ENCODE results near the gene EPPIN. TPM values are rescaled to one million over a fixed set of nuclear protein-coding genes. Genes with fewer than 3 reads are reported as not detected.

EPPIN gene
- total RNA-seq (ENCODE audit: unreplicated experiment) = not detected
- long read RNA-seq = 0 reads

- Mint-ChIP-seq H3K9me3 (ENCODE audit: unreplicated experiment) (peaks cover 2% of the 10 kb centered on the region), H3K27me3 (ENCODE audit: unreplicated experiment) (no peaks in the 10 kb centered on the region), H3K36me3 (ENCODE audit: unreplicated experiment) (no peaks in the 10 kb centered on the region), H3K27ac (ENCODE audit: unreplicated experiment) (no peak within 1 kb of the TSS), H3K4me3 (ENCODE audit: unreplicated experiment) (no peak within 1 kb of the TSS), H3K4me1 (ENCODE audit: low read depth, unreplicated experiment) (no peaks in the 10 kb centered on the region)
- TF ChIP-seq CTCF (IDR thresholded peaks at IDR 0.05; ENCODE audit: partially characterized antibody, unreplicated experiment) = no peak
- DNase-seq = no peak
These were observed at the start of gene EPPIN for GRCh38 chr20:45547206-45547770. TSS of gene EPPIN (minus strand) at chr20:45547401. CDS start at chr20:45547357, 44 bp downstream.

GRCh38 chr20:45595235-45595634 lies 48.0 kb upstream of the EPPIN start:
- peaks cover 2% of the 10 kb centered on the region for H3K27me3 Mint-ChIP-seq (ENCODE audit: unreplicated experiment)
- no peaks in the 10 kb centered on the region for H3K4me1 Mint-ChIP-seq (ENCODE audit: low read depth, unreplicated experiment)
- no peak overlapping the region for H3K27ac Mint-ChIP-seq (ENCODE audit: unreplicated experiment)
- no peak for TF ChIP-seq CTCF (IDR thresholded peaks at IDR 0.05; ENCODE audit: partially characterized antibody, unreplicated experiment)
- no peak for DNase-seq
- H3K9me3 Mint-ChIP-seq (ENCODE audit: unreplicated experiment) = no peaks in the 10 kb centered on the region
- no peak overlapping the region for H3K4me3 Mint-ChIP-seq (ENCODE audit: unreplicated experiment)
- H3K36me3 Mint-ChIP-seq (ENCODE audit: unreplicated experiment) = no peaks in the 10 kb centered on the region

GRCh38 chr20:45593498-45593897 lies 46.3 kb upstream of the EPPIN start:
- Mint-ChIP-seq H3K27me3 (ENCODE audit: unreplicated experiment) (peaks cover 2% of the 10 kb centered on the region), H3K9me3 (ENCODE audit: unreplicated experiment) (no peaks in the 10 kb centered on the region), H3K27ac (ENCODE audit: unreplicated experiment) (no peak overlapping the region), H3K36me3 (ENCODE audit: unreplicated experiment) (no peaks in the 10 kb centered on the region), H3K4me1 (ENCODE audit: low read depth, unreplicated experiment) (no peaks in the 10 kb centered on the region), H3K4me3 (ENCODE audit: unreplicated experiment) (no peak overlapping the region)
- DNase-seq = no peak
- no peak for TF ChIP-seq CTCF (IDR thresholded peaks at IDR 0.05; ENCODE audit: partially characterized antibody, unreplicated experiment)

DNA sequence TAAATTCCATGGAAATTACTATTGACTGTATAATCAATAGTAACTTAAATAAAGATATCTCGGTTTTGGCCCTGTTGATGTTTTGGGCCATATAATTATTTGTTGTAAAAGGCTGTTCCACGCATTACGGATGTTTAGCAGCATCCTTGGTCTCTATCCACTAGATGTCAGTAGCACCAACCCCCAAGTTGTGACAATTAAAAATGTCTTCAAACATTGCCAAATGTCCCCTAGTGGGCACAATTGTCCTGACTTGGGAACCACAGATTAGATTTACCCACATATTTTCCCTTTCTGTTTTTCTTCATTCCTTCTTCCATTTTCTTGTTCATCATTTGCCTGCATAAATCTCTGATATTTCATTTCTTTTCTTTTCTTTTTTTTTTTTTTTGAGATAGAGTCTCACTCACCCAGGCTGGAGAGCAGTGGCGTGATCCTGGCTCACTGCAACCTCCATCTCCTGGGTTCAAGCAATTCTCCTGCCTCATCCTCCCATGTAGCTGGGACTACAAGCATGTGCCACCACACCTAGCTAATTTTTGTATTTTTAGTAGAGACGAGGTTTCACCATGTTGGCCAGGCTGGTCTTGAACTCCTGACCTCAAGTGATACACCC lies 45.5 kb upstream of the EPPIN start:
- H3K4me3 Mint-ChIP-seq (ENCODE audit: unreplicated experiment) = no peak overlapping the region
- peak; percentile 59 for TF ChIP-seq CTCF (IDR thresholded peaks at IDR 0.05; ENCODE audit: partially characterized antibody, unreplicated experiment)
- no peaks in the 10 kb centered on the region for H3K36me3 Mint-ChIP-seq (ENCODE audit: unreplicated experiment)
- no peaks in the 10 kb centered on the region for H3K4me1 Mint-ChIP-seq (ENCODE audit: low read depth, unreplicated experiment)
- no peak overlapping the region for H3K27ac Mint-ChIP-seq (ENCODE audit: unreplicated experiment)
- no peaks in the 10 kb centered on the region for H3K9me3 Mint-ChIP-seq (ENCODE audit: unreplicated experiment)
- no peak for DNase-seq
- H3K27me3 Mint-ChIP-seq (ENCODE audit: unreplicated experiment) = peaks cover 2% of the 10 kb centered on the region

- Mint-ChIP-seq H3K4me1 (ENCODE audit: low read depth, unreplicated experiment) (no peaks in the 10 kb centered on the region), H3K36me3 (ENCODE audit: unreplicated experiment) (no peaks in the 10 kb centered on the region), H3K9me3 (ENCODE audit: unreplicated experiment) (no peaks in the 10 kb centered on the region), H3K4me3 (ENCODE audit: unreplicated experiment) (no peak overlapping the region), H3K27ac (ENCODE audit: unreplicated experiment) (no peak overlapping the region), H3K27me3 (ENCODE audit: unreplicated experiment) (peaks cover 2% of the 10 kb centered on the region)
- no peak for TF ChIP-seq CTCF (IDR thresholded peaks at IDR 0.05; ENCODE audit: partially characterized antibody, unreplicated experiment)
- DNase-seq = no peak
These were observed 42.5 kb upstream of the EPPIN start for GRCh38 chr20:45589725-45590124.
